ENCODE results near the gene GAP43.

GAP43 gene, protein sequence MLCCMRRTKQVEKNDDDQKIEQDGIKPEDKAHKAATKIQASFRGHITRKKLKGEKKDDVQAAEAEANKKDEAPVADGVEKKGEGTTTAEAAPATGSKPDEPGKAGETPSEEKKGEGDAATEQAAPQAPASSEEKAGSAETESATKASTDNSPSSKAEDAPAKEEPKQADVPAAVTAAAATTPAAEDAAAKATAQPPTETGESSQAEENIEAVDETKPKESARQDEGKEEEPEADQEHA

DNA sequence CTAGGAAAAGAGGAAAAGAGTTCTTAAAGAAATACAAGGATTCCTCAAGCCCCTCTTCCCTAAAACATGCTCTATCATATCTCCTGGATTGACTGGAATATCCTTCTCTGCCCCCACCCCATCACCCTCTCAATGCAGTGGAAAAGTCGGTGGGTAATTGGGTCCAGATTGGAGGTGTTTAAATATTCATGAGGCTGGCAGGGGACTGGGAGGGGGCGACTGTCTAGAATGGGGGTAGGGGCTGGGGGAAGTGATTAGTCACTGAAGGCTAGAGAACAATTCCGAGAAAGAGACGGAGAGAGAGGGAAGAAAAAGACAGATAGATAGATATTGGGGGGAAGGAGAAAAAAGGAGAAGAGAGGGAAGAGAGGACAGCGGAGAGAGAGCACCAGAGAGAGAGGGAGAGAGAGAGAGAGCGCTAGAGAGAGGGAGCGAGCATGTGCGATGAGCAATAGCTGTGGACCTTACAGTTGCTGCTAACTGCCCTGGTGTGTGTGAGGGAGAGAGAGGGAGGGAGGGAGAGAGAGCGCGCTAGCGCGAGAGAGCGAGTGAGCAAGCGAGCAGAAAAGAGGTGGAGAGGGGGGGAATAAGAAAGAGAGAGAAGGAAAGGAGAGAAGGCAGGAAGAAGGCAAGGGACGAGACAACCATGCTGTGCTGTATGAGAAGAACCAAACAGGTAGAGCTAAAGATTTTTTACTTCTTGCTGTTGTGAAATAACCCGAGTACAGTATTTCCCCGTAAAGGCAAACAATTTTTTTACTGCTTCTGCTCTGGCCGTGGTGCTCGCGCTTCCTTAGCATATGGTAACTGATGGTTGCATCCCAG, at the start of gene GAP43:
Gene GAP43 (plus strand): TSS at position 467 of the 825 bp plus-strand sequence. CDS start 180 bp downstream, at position 647.
- DNase-seq = no peak

DNA sequence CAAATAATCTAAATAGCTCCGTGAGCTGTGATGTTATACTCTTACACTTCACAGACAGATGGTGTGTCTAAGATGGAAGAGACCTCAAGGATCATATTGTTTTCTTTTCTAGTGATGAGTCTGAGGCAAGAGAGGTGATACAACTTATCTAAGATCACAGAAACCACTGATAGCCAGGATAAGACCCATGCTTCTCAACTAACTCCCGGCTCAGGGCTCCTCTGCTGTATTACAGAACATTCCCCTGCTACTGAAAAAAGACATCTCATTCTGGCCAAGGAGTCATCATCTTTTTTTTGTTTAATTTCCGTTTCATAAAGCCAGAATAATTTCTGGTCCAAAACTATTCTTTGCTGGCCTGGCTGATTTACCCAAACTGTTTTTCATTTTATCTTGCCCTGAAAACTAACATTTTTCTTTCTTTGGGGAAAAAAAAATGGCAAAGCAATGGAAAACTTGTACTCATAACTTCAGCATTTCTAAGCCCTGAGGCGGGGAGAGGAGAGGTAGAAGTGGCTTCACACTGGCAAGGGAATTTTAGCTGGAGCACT, 46.9 kb upstream of the GAP43 start:
- no peak for DNase-seq

DNA sequence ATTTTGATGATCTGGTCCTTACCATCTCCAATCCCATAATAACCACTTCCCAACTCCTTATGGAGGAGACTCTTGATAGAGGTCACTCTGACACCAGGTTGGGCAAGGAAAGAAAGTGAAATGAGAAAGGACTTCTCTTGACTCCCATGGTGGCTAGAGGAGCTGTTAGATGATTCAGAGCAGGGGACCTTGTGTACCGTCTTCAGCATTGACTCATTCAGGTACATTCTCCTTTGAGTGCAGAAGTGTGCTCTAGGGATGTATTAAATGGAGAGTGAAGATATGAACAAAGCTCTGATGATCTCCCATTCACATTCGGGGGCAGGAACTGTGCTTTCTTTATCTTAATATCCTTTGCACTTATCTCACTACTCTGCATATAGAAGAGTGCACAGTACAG, 46.3 kb upstream of the GAP43 start:
- no peak for DNase-seq

DNA sequence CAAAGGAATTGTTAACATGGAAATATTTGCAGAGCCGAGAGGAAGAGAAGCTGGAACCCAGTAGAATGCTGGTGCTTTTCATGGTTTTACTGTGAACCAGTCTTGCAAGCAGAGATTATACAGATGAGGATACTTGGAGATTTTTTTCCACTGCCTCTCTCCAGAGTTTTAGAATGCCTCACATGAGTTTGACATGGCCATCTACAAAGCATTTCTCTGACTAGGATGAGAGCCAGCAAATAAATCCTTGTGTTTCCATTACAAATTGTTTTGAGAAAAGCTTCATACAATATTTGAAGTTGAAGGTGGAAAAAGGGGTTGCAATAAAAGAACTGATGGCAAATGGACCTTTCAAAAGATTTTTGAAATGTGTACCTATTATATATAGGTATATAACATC, 45.0 kb upstream of the GAP43 start:
- no peak for DNase-seq

DNA sequence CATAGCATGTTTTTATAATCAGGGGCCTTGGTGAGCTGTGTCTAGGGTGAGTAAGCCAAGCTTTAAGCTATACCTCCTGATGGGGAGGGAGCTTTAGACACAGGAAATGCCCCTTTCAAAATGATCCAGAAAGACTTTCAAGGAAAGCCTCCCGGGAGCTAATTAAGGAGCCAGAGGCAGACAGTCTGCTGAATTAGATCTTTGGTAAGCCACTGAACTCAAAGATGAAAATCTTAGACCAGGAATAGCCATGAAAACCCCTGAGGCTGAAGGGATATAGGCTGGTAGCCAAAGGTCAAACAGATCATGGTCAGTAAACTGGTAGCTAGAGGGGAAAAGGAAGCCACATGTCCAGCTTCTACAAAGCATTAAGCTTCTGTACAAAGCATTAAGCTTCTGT, 42.7 kb upstream of the GAP43 start:
- DNase-seq = no peak

DNA sequence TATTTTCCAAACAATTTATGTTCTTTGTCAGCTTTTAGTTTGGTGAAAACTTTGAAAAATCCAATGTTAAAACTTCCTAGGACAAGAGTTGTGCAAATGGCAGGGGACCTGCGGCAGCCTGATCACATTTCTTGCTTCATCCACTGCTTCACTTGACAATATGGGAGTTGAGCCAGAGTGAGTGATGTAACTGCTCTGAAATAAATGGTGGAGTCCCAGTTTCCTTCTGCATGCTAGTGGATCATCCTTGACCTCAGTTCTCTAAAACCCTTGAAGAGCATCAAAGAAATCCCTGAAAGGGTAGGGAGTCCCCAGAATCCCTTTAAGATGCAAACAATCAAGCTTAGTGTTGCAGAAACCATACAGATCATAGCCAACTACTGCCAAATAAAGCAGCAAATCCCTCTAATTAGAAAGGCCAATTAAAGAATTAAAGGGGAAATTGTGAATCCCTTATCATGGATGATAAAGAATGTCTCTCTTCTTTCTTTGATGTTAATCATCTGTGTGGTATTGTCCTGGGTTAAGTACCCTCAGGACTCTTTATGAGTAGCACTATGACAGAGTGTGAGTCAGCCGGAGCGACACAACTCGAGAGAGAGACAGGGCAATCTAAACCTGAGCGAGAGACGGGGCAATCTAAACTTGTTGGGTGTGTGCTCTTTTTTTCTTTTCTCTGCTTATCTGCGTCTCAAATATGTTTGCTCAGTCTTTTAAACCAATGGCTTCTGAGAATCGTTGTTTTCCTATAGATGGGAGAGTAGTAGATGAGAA, 41.8 kb upstream of the GAP43 start:
- no peak for DNase-seq

DNA sequence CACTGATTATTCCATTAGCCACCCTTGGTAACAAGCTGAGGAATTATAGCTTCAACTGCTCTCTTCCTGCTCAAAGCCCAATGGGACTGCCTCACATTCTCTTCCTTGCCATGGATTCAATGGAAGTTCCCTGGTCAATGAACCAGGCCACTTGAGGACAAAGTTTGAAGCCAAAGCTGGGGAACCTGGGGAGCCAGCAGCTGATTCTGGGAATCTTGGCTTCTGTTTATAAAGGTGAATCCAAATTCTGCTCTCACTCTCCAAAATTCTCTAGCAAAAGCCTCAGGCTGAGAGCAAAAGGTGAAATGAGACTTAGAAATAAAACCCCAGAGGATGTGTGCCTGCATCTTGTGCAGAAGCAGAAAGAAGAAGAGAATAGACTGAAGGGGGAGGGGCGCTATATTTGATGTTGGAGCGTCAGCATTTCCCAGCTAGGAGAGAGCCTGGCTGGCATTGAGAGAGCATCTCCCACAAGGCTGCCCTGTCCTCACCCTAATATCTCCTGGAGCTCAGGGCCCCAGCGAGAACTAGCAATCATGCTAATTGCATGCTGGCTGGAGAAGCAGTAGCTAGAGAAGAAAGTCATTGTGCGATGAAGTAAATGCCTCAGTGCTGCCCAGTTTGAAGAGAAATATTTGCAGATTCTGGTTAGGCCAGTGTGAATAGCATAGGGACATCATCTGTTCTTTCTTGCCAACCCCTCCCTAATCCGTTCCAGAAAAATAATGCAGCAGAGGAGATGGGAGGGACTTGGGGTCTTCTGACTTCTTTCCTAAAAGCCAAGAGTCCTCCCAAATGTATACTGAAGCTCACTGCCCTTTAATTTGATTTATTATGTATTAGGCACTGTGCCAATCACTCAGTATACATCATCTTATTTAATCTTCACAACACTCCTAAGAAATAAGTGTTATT, 34.9 kb upstream of the GAP43 start:
- no peak for DNase-seq

DNA sequence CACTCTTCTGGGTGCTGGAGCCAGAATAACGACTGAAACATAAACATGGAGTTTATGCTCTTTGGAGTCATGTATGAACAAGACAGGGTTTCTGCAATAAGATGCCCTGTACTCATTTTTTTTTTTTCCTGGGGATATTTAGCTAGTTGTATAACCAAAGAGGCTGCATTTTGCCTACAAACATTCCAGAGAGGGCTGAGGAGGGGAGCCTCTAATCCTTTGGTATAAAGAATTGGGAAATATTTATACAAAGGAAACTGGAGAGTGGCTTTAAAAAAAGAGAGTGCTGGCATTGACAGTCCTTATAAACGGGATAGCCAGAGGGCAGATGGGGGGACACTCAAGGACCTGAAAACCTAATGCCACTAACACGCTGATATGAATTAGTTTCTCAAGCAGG, 32.4 kb upstream of the GAP43 start:
- DNase-seq = no peak

DNA sequence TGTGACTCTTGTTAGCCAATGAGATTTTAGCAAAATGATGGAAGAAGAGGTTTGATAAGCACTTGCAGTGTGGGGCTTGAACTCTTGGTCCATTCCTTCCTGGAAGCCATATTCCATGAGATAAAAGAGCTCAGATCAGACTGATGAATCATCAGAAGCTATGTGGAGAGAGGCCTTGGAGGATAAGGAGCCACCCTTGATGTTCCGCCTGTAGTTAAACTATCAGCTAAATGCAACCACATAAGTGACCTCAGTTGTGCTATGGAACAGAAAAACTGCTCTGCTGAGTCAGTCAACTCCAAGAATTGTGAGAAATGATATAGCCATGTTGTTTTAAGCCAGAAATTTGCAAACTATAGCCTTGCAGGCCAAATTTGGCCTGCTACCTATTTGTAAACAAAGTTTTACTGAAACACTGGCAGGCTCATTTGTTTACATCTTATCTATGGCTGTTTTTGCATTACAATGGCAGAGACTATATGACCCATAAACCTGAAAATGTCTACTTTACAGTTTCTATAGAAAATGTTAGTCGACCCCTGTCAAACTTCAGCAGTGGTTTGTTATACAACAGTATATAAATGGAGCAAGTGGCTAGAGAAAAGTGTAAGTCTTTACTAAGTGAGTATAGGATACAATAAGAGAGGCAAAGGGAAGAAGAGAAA, 27.6 kb upstream of the GAP43 start:
- no peak for DNase-seq

DNA sequence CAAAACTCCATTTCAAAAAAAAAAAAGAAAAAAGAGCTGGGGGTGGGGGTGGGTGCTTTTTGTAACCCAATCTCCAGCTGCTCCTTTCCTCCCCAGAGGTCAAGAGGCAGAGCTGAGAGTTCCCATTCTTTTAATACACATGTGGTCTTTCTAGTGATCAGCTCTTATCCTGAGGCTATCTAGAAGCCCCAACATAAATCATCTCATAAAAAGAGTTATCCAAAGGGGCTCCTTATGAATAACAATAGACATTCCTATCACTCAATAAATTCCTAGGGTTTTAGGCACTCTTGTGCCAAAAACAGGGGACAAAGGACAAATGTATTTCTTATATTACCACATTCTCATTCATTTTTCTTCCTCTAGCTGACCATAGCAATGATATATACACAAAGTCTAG, 25.1 kb upstream of the GAP43 start:
- no peak for DNase-seq

DNA sequence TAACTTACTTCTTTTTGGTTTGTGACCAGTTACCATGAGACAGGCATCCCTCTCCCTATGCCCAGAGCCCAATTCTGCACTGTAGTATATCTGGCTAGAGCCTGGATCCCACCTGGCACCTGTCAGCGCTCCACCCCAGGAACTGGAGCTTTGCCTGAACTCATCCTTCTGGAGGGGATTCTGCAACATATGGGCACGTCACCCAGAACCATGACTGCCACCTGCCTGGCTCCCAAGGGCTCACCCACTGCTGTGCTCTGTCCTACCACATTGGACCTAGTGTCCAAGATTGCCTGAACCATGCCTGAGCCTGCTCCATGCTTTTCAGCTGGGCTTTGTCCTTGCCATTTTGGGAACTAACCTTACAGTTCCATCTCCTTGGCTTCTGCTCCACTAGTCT, 21.1 kb upstream of the GAP43 start:
- DNase-seq = no peak

DNA sequence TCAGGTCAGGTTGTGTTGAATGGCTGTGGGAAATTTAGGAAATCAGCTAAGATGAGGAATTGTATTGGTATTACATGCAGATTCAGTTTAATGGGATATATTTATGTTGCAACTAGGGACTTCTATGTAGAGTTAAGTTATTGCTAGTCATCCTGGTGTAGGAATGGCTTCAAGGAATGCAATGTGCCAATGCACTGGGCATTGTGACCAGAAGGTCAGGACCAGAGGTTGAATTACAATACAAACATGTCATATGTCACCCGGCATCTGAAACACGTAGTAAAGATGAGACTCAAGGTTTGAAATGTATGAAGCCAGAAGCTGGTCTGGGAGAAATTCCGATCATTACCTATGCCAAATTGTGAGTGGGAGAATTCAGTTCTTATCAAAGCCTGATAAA, 11.7 kb upstream of the GAP43 start:
- DNase-seq = no peak

DNA sequence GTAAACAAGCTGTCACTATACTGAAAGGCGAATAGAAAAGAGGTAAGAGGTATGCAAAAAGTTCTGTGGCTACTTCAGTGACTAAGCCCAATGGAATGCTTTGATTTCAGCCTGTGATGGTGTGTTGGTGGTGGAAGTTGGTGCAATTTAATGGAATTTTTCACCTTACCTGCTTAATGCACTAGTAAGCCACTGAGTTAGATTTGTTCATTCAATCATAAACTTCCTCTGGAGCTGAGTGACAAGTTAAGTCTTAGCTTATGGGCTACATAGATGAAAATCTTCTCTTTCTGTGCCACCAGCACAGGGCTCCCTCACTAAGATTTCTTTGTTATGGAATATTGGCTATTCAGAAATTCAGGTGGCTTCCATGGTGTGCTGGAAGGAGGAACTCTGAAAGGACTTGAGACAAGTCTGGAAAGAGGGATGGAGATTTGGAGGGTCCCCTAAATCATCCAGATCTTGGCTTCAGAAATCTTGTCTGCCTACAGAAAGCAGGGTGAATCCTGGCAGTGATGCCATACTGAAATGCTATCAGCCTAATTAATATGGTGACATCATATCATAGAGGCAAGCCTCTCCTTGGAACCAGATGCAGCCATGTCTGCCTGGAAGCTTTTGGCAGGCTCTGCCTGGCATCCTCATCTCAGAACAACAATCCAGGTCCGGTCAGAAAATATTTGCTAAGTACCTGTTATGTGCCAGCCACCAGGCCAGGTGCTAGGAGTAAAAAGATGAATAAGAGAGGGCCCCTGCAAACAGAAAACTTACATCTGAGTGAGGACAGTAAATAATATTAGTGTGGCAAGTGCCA, 8.1 kb upstream of the GAP43 start:
- DNase-seq = no peak

DNA sequence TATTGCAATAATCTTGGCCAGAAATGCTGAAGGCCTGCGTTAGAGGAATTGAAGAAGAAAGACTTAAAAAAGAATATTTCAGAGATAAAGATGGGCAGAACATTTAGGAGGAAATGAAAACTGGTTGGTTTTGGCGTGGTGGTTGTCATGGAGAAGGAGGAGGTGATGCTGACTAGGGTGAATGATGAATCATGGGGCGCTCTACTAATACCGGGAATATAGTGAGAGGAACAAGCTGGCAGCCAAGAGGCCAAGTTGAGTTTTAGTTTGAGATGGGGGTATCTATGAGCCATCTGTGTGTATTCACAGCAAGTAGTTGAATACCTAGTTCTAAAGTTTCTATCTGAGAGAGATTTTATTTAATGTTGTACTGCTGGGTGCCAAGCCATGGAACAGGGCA, 6.8 kb upstream of the GAP43 start:
- DNase-seq = peak; percentile 6 to 12

DNA sequence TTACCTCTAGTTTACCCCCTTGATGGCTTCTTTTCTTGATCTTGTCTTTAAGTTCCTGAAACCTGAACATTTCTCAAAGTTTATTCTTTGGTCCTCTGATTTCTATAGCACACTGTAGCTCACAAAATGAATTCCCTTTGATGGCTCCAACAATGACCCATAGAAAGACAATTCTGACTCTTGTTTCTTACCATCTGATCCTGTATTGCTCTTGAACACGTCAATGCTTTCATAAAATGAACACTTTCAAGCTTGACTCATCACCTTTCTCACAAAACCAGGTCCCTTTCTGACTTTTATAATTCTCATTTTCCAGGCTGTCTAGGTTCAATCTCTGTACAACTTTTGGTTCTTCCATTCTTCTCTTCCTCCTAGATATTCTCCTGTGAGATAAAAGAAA, 5.7 kb upstream of the GAP43 start:
- DNase-seq = no peak

DNA sequence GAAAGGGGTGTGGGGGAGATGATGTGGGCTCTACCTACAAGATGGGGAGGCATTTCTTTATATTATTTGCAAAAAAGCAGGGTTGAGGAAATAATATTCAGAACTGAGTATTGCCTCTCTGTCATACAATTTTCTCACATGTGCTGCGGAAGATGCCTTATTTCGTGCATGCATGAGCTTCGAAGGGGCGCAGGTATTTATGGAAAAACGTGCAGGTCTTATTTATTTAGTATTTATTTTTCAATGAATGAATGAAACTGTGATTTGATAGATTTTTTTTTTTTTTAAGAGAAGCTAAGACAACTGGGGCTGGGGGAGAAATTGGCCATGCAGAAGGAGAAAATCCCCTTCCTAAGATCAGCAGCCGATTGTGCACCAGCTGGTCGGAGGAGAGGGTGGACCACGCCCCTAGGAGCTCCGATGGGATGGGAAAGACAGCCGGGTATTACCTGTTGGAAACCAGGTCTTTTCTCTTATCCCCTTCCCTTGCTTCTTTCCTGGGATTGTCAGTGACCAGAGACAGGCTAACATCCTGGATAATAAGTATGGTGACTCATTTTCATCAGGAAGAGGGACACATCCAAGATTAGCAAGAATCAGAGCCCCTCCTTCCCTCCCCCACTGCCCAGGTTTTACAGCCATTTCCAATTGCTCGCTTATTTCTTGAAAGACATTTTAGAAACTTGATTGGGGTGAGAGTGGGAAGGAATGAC, 875 bp downstream of the GAP43 start:
- DNase-seq = no peak

DNA sequence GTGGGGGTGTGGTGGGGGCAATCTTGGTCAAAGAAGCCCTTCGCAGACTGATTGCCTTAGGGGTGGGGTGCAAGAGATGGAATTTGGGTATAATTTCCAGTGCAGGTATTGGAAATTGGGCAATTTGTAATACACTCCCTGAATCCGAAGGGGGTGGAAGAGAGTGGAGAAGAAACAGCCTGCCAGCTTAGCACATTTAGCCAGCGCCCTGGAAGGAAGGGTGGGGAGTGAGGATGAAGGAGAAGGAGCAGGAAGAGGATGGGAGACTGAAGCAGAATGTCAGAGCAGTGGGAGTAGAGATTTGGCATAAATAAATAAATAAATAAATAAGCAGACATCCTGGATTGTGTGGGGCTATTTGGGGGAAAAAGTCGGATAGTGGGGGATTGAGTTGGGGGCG, 1.6 kb downstream of the GAP43 start:
- no peak for DNase-seq

DNA sequence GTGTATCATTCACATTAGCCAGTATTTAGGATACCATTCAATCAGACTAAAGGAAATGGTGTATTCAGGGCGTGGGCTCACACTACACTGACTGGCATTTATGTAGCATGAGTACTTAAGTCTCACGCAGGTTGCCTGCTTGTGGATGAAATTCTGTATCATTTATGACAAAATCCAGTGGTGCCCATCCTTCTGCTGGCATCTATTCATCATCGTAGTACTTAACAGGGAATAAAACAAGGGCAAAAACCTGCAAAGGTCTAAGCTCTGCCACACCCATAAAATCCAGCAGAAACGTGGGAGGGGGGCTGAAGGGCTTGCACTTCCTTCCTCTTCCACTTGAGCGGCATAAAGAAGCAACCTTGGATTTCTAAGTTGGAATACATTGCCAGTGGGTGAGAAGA, 2.7 kb downstream of the GAP43 start:
- DNase-seq = no peak

DNA sequence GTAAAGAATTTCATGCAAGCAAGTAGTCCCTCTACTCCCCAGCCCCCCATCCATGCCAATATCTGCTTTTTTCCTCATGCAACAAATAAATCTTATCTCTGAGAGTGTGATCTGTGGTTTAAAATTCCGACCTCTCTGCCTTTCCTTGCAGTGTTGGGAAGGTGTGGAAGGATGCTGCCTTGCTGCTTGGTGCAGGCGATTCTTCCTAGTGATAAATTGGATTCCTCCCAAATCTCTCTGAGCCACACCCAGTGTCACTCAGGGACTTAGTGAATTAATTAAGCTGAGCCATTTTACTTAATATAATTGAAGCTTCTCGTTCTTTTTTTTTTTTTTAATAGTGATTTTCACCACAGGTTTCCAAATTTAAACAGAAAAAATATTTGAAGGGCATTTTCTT, 3.4 kb downstream of the GAP43 start:
- no peak for DNase-seq

Measured in stimulated activated CD4-positive, alpha-beta T cell treated with anti-CD3 and anti-CD28 coated beads, Interleukin-2, amount 100 ng/mL, for 48 hours (primary cell).